CD4-positive, alpha-beta T cell (primary cell): ENCODE measurements around the gene TSPAN2. TPM values are rescaled to one million over a fixed set of nuclear protein-coding genes. Genes with fewer than 3 reads are reported as not detected.

Source experiments
- ATAC-seq: fragments of 200-7000 bp; cut with Tn5 transposase; one replicate; pipeline ENCODE4 v1.10.0; 2022; ENCODE audit warnings: mild to moderate bottlenecking; ENCODE audit not compliant: poor library complexity
- CTCF ChIA-PET: fragments of 350-600 bp; sonication (Branson Sonifier 250); formaldehyde crosslinking; loops from one replicate; lab custom pipeline; 2021; ENCODE audit warnings: antibody characterized with exemption, inconsistent platforms; lab: Charles Lee
- POLR2A ChIA-PET: fragments of 350-600 bp; sonication (Branson Sonifier 250); formaldehyde crosslinking; loops from one replicate; lab custom pipeline; 2021; ENCODE audit warnings: antibody characterized with exemption, inconsistent platforms; lab: Charles Lee
- DNase-seq, 14 experiments: peaks; one replicate each; pipeline ENCODE4 v3.0.0-alpha.2; 2013 to 2020; ENCODE audit warnings: mixed read lengths in 2 of 14
- H3K27ac ChIP-seq, 2 donors: one replicate each; pipeline versions ENCODE4 v1.5.1 to v1.7.0; 2013; ENCODE audit warnings: low read length in 2 of 2, low read depth in 1 of 2, mild to moderate bottlenecking in 1 of 2
- H3K27me3 ChIP-seq, 2 experiments: 1 replicate in 1 of 2; 2 replicates in 1 of 2; pipeline versions ENCODE4 v1.6.1 to v1.7.0; 2013; ENCODE audit warnings: low read length in 2 of 2, control low read depth in 1 of 2, mild to moderate bottlenecking in 1 of 2, moderate library complexity in 1 of 2; ENCODE audit not compliant: insufficient read depth in 2 of 2, control insufficient read depth in 1 of 2
- H3K36me3 ChIP-seq: one replicate; pipeline ENCODE4 v1.6.1; 2013; ENCODE audit warnings: low read length, control low read depth; ENCODE audit not compliant: insufficient read depth
- H3K4me1 ChIP-seq: one replicate; pipeline ENCODE4 v1.6.1; 2013; ENCODE audit warnings: low read length, control low read depth; ENCODE audit not compliant: insufficient read depth
- H3K4me3 ChIP-seq: one replicate; pipeline ENCODE4 v1.5.1; 2013; ENCODE audit warnings: mild to moderate bottlenecking, low read length, moderate library complexity
- H3K9me3 ChIP-seq, 2 experiments: 1 replicate in 1 of 2; 2 replicates in 1 of 2; pipeline versions ENCODE4 v1.6.1 to v1.7.0; 2013; ENCODE audit warnings: low read length in 2 of 2, mild to moderate bottlenecking in 2 of 2, control low read depth in 1 of 2, moderate library complexity in 1 of 2; ENCODE audit not compliant: control insufficient read depth in 1 of 2, insufficient read depth in 1 of 2
- H3K27ac Mint-ChIP-seq: one replicate; pipeline ENCODE4 v1.8.0; 2020; ENCODE audit warnings: mixed read lengths
- H3K27me3 Mint-ChIP-seq: one replicate; pipeline ENCODE4 v1.8.0; 2021; ENCODE audit warnings: mixed read lengths
- H3K36me3 Mint-ChIP-seq: one replicate; pipeline ENCODE4 v1.8.0; 2021; ENCODE audit warnings: low read depth, mixed read lengths
- H3K4me1 Mint-ChIP-seq: one replicate; pipeline ENCODE4 v1.8.0; 2021; ENCODE audit warnings: low read depth, mixed read lengths
- H3K4me3 Mint-ChIP-seq: one replicate; pipeline ENCODE4 v1.8.0; 2020; ENCODE audit warnings: mild to moderate bottlenecking, mixed read lengths
- H3K9me3 Mint-ChIP-seq: one replicate; pipeline ENCODE4 v1.8.0; 2020; ENCODE audit warnings: mixed read lengths
- CTCF ChIP-seq: fragments of 200-600 bp; IDR thresholded peaks from one replicate; pipeline ENCODE4 v1.8.0; 2022; ENCODE audit warnings: antibody characterized with exemption, mild to moderate bottlenecking
- intact Hi-C, 2 experiments: fragments of 100-400 bp; cut with DNase I in 1 of 2; cut with micrococcal nuclease in 1 of 2; formaldehyde crosslinking; loops; one replicate each; pipeline versions ENCODE4 v1.15.1 to v1.9.0; 2023 to 2025; cut with DNase I, micrococcal nuclease
- total RNA-seq, 174 experiments: library from RNA in 2 of 174; stranded (reverse) in 2 of 174; gene quantifications; one replicate each; pipeline ENCODE4 v1.2.3 and lab custom pipeline; 2021 to 2026

The TSPAN2 gene
- total RNA-seq, 2 experiments from 2014 or later: 0.95 to 1.6 TPM

- CTCF ChIA-PET: no interaction called here
- no peak for DNase-seq
- H3K27ac Mint-ChIP-seq: no peak overlapping the region
Observed at GRCh38 chr1:115091572-115091971, 2.3 kb upstream of the TSPAN2 start.

GRCh38 chr1:115090956-115091355 is 1.7 kb upstream of the TSPAN2 start:
- H3K4me1 Mint-ChIP-seq: peaks cover 49% of the 10 kb centered on the region
- Histone ChIP-seq H3K27me3 (no peaks in the 10 kb centered on the region), H3K4me1 (peaks cover 30% of the 10 kb centered on the region), H3K4me3 (no peak overlapping the region), H3K9me3 (no peaks in the 10 kb centered on the region), H3K36me3 (no peaks in the 10 kb centered on the region), H3K27ac (no peak overlapping the region)
- DNase-seq (no peak), ATAC-seq (no peak)
- ChIA-PET POLR2A (no interaction called here), CTCF (interaction anchor here (0.9 kb wide), 1 partner anchor 8 kb away, joined by 3 read pairs; no protein-coding TSS in a partner anchor)
- peaks cover 4% of the 10 kb centered on the region for H3K27me3 Mint-ChIP-seq
- no peak for TF ChIP-seq CTCF
- intact Hi-C loops: loop anchor here (5.0 to 10.0 kb wide), 4 partner anchors 306 to 746 kb away; partner anchors contain the start of genes BCAS2 (in 1 of the 2), SIKE1 (in 1 of the 2) and TRIM33 (in 1 of the 2)
- H3K4me3 Mint-ChIP-seq: peak overlapping the region; percentile 88
- H3K36me3 Mint-ChIP-seq: no peaks in the 10 kb centered on the region
- no peaks in the 10 kb centered on the region for H3K9me3 Mint-ChIP-seq
- no peak overlapping the region for H3K27ac Mint-ChIP-seq

More at GRCh38 chr1:115091572-115091971, 2.3 kb upstream of the TSPAN2 start:
- H3K4me1 Mint-ChIP-seq: peaks cover 50% of the 10 kb centered on the region
- H3K4me1 ChIP-seq: peaks cover 27% of the 10 kb centered on the region
- no peak for TF ChIP-seq CTCF
- H3K36me3 ChIP-seq: no peaks in the 10 kb centered on the region
- no peak for ATAC-seq
- no peak overlapping the region for H3K4me3 ChIP-seq
- no peak overlapping the region for H3K27ac ChIP-seq
- peak overlapping the region; percentile 27 for H3K4me3 Mint-ChIP-seq
- no peaks in the 10 kb centered on the region for H3K36me3 Mint-ChIP-seq
- H3K9me3 Mint-ChIP-seq: no peaks in the 10 kb centered on the region
- peaks cover 4% of the 10 kb centered on the region for H3K27me3 Mint-ChIP-seq
- no peaks in the 10 kb centered on the region for H3K27me3 ChIP-seq
- intact Hi-C loops: loop anchor here (5.0 to 10.0 kb wide), 4 partner anchors 307 to 747 kb away; partner anchors contain the start of genes BCAS2 (in 1 of the 2), SIKE1 (in 1 of the 2) and TRIM33 (in 1 of the 2)
- H3K9me3 ChIP-seq: no peaks in the 10 kb centered on the region
- POLR2A ChIA-PET: no interaction called here

GRCh38 chr1:115090540-115090939 is 1.2 kb upstream of the TSPAN2 start:
- H3K9me3 ChIP-seq: no peaks in the 10 kb centered on the region
- Mint-ChIP-seq H3K36me3 (no peaks in the 10 kb centered on the region), H3K27ac (peak overlapping the region; percentile 31), H3K9me3 (no peaks in the 10 kb centered on the region), H3K4me3 (peak overlapping the region; percentile 88), H3K27me3 (peaks cover 4% of the 10 kb centered on the region), H3K4me1 (peaks cover 48% of the 10 kb centered on the region)
- no peak overlapping the region for H3K4me3 ChIP-seq
- DNase-seq (no peak), ATAC-seq (no peak)
- no peaks in the 10 kb centered on the region for H3K36me3 ChIP-seq
- peaks cover 33% of the 10 kb centered on the region for H3K4me1 ChIP-seq
- no peak overlapping the region for H3K27ac ChIP-seq
- no peaks in the 10 kb centered on the region for H3K27me3 ChIP-seq
- ChIA-PET POLR2A (interaction anchor here (3.3 kb wide), 1 partner anchor 9 kb away, joined by 22 read pairs; no protein-coding TSS in a partner anchor), CTCF (interaction anchor here (0.9 kb wide), 1 partner anchor 9 kb away, joined by 3 read pairs; no protein-coding TSS in a partner anchor)
- intact Hi-C loops: loop anchor here (5.0 to 10.0 kb wide), 4 partner anchors 306 to 746 kb away; partner anchors contain the start of genes BCAS2 (in 1 of the 2), SIKE1 (in 1 of the 2) and TRIM33 (in 1 of the 2)
- TF ChIP-seq CTCF: no peak
